Limb (tissue), 2 donors: ENCODE results near the gene LDB2.
"Not testable (repeated sequence)": the region's sequence is repeated elsewhere in the genome, so short reads cannot be mapped to it uniquely, and the experiment has no call there.

Source experiments
- DNase-seq, 2 donors: peaks; one replicate each; pipeline ENCODE4 v3.0.0-alpha.2; 2016; ENCODE audit errors: extremely low spot score in 2 of 2

The LDB2 gene

DNA sequence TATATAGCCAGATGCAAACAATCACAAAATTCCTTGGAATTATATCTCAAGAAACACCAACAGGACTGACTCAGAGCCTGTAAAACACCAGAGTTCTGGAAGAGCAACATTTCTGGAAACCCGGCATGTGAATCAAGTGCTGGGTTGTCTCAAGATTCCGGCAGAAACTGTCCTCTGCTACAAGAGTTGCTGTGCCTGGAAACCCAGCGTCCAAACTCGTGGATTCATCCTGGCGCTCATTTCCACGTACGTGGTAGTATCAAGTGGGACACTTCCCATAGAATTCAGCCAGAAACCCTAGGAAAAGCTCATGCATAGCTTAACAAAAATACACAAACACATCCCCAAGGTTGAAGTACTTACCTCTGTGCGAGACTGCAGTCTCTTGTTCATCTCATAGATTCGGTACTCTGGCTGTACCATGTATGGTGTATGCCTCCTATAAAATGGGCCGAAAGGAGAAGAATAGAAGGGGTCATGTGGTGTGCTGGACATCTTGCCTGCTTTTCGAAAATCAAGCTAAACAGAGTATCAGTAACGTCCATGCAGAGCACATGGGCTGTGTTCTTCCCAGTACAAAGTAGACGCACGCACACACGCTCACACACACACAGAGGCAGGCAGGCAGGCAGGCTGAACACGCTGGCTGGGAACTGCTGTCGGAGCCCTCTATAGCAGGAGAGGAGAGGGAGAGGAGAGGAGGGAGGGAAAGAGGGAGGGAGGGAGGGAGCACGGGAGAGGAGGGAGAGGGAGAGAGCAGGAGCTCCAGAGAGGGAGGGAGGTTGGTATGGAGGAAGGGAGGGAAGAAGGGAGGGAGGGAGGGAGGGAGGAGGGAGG, at the start of gene LDB2:
Gene LDB2 (minus strand): TSS at position 655 of the 837 bp plus-strand sequence.
- DNase-seq = peak; percentile 86 to 89

DNA sequence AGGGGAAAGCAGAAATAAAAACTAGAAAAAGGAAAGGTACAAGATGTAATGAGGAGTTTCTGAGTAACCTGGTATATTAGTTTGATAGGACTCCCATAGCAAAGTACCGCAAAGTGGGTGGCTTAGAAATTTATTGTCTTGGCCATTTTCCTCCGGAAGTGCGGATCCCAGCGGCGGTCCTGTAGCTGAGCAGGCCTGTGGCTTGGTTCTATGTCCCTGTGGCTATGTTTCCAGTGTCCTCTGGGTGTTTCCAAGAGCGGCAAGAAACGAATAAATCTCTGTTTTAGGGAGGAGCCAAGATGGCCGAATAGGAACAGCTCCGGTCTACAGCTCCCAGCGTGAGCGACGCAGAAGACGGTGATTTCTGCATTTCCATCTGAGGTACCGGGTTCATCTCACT, 44.0 kb upstream of the LDB2 start:
- no peak for DNase-seq

- no peak for DNase-seq
Observed at GRCh38 chr4:16939178-16939577, 40.7 kb upstream of the LDB2 start.

DNA sequence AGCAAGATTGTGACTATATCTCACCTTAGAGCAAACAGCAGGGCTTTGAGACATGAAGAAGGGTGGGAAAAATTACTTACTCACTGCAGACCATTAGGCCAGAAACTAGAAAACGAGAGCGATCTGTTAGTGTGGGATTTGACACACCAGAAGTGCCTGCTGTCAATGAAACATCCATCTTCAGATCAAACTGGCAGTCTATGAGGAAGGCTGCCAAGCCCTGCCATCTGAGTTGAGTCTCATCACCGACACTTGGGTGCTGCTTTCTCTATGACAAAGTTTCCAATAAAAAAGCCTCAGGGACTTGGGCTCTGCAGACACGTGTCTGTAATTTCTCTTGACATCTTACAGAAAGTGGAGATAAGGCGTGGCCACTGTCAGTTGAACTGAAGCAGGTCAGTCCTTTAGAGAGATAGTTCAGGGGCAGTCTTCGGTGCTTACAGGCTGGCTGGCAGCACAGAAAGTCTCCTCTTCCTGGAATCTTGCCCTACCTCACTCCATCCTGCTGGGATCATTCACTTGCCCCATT, 40.1 kb upstream of the LDB2 start:
- no peak for DNase-seq

DNA sequence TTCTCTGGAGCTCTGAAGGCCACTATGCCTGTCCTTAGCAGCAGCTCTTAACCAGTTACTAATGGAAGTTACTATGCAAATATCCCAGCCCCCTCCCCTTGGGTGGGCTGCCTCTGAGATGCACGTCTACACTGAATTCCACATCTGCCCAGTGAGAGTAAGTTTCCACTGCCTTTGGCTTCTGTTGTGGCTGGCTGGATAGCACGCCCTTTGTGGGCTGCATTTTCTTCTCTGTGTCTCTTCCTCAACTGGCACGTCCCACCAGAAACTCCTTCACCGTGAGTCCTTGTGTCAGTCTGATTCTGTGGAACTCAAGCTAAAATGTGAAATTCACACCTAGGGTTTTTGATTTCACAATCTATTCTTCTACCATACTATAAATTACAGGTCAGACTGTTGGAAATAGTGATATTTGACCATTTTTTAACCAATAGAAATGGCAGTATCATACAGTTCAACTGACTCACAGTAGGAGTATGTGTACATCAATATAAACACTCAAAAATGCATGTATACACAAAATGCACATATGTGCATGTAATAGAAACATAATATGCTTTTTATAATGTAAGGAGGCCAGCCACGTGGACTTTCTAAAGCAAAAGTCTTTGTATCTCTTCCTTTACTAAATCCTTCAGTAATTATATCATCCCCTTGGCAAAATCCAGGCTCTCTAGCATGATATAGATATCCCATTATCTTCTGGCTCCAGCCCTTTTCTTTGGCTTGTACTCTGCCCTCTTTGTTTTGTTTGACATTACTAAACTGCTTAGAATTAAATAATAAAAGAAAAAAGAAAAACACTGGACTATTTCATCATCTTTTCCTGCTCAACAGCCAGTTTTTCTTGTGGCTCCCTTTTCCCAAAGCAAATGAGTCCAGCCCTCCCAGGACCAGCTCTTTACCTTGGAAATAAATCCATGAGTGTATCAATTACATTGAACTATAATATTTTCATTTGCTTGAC, 33.2 kb upstream of the LDB2 start:
- DNase-seq = no peak

GRCh38 chr4:16926214-16926613, 27.8 kb upstream of the LDB2 start:
- no peak for DNase-seq

DNA sequence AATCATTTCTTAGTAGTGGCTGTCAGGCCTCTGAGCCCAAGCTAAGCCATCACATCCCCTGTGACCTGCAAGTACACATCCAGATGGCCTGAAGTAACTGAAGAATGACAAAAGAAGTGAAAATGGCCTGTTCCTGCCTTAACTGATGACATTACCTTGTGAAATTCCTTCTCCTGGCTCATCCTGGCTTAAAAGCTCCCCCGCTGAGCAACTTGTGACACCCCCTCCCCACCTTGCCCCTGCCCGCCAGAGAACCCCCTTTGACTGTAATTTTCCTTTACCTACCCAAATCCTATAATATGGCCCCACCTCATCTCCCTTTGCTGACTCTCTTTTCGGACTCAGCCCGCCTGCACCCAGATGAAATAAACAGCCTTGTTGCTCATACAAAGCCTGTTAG, 20.3 kb upstream of the LDB2 start:
- not testable (repeated sequence) for DNase-seq

DNA sequence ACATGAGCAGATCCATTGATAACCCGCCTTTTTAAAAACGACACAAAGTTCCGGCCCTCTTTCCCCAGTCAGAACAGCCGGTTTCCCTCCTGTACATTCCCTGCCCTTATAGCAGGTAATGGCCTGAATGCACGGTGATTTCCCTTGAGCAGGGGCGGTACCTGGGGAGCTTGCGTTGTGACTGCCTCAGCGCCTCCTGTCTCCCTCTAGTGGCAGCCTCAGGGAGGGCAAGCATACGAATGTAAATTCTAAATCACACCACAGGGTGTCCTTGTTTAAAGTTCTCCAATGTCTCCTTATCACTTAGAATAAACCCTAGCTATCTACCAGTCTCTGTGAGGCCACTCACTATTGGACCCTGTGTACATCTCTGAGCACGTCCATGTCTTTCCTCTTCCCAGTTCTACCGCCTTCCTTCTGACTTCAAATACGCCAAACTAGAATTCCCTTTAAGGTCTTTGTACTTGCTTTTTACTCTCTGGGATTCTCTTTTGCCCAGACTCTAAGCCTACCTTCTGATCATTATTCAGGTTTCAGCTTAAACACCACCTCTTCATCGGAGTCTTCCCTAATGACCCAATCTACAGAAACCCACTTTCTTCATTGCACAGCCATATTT, 18.4 kb upstream of the LDB2 start:
- DNase-seq = no peak

- DNase-seq = no peak
Observed at GRCh38 chr4:16916031-16916430, 17.6 kb upstream of the LDB2 start.

GRCh38 chr4:16914208-16914607, 15.8 kb upstream of the LDB2 start:
- no peak for DNase-seq

DNA sequence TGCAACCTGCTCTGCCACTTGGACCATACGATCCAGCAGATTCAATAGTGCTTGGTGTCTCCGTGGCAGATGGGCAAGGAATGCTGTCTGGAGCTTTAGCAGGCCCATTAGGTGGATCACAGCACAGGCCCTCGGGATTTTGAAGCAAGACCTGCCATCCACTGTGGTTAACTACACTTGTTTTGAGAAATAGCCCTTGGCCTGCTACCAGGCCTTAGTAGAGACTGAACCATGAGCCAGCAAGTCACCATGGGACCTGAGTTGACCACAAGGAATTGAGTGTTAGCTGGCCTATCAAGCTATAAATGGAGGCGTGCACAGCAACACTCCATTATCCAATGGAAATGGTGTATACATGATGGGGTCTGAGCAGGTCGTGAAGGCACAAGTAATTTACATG, 14.5 kb upstream of the LDB2 start:
- no peak for DNase-seq

DNA sequence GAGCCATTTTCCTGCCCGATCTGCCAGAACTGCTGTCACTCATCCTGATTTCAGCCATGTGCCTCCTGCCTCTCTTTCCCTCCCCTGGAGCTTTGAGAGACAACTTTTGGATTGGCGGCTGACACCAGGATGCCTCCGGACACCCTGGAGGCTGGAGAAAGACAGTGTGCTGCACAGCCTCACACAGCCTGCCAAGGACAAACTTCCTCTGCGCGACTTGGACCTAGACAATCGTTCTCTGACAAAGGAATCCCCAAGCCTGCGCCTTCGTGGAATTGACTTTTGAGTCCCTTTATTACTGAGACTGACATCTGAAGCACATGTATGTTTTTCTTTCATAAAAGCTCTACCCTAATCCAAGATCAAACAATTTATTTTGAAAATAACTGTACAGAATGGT, 10.8 kb upstream of the LDB2 start:
- no peak for DNase-seq

- no peak for DNase-seq
Observed at GRCh38 chr4:16908377-16909021, 10.1 kb upstream of the LDB2 start.

- no peak for DNase-seq
Observed at GRCh38 chr4:16900325-16900724, 1.9 kb upstream of the LDB2 start.

GRCh38 chr4:16896881-16897750, 1.3 kb downstream of the LDB2 start:
- peak in 1 of 2 donors; percentile 73 for DNase-seq

DNA sequence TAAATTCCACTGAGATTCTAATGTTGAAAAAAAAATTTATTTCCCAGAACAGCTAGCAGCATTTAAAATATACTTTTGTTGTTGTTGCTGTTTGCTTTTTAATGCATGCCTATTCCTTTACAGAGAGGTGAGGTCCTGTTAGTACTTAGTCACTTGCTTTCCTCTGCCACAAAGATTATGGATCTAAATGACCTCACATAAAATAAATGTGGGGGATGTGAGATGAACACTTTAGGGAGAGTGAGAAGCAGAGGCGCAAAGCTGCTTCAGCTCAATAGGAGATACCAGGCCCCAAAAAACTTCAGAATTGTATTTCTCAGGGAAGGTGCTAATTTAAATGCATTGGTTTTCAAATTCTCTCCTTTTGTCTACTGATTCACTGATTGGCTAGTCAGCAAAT, 4.0 kb downstream of the LDB2 start:
- no peak for DNase-seq

DNA sequence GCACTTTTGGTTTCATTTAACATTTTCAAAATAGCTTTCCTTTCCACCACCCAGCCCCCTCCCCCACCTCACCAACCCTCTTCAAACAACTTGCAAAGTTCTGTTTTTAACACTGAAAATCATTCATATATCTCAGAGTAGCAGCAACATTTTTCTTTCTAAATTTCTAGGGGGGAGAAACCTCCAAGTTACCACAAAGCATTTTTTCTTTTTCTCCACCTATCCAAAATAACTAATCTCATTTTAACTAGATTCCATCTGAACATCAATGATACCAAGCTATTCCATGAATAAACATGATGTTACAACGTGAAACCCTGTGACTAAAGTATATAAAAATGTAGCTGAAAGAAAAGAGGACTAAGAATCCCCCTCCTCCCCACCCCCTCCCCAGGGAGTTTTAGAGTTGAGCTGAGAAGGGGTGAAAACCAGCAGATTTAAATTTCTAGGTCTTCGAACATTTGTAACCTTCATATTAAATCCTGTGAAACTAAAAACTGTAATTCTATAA, 5.2 kb downstream of the LDB2 start:
- DNase-seq = no peak

GRCh38 chr4:16890651-16891050, 7.8 kb downstream of the LDB2 start:
- no peak for DNase-seq

DNA sequence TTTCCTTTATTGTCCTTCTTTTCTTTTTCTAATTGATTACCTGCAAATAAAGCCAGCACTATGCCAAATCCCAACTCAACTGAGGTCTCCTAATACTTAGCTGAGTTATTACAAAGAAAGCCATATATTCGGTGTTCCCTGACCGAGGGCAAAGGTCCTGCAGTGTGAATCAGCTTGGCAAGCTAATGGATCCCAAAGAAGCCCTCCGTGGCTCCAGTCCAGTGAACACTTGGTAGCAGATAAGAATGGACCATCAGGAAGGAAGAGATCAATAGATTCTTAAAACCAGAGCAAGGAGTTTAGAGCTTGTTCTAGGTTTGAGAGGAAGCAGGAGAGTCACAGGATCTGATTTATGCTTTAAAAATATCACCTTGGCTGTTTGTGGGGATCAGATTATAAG, 8.5 kb downstream of the LDB2 start:
- DNase-seq = no peak

DNA sequence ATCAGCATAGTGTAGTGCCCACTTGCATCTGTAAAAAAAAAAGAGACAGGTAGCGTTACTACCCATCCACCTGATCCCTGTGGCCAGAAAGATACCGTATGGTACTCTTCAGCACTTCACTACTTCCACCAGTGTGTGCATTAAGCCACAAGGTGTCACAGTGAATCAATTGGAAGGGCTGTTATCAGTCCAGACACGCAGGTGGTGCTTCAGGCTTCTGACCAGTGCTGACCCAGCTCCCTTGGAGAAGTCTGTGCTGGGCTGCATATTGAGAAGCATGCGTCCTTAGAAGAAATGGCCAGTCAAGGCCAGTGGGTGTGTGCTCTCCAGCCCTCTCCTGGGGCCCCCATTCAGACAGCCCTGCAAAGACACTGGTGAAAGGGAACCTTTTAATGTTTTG, 10.6 kb downstream of the LDB2 start:
- DNase-seq = no peak
